ENCODE results near the gene ORMDL3. TPM values are rescaled to one million over a fixed set of nuclear protein-coding genes. Genes with fewer than 3 reads are reported as not detected.

The ORMDL3 gene
- total RNA-seq, 1 experiment from 2014 or later, result 53.2 TPM

DNA sequence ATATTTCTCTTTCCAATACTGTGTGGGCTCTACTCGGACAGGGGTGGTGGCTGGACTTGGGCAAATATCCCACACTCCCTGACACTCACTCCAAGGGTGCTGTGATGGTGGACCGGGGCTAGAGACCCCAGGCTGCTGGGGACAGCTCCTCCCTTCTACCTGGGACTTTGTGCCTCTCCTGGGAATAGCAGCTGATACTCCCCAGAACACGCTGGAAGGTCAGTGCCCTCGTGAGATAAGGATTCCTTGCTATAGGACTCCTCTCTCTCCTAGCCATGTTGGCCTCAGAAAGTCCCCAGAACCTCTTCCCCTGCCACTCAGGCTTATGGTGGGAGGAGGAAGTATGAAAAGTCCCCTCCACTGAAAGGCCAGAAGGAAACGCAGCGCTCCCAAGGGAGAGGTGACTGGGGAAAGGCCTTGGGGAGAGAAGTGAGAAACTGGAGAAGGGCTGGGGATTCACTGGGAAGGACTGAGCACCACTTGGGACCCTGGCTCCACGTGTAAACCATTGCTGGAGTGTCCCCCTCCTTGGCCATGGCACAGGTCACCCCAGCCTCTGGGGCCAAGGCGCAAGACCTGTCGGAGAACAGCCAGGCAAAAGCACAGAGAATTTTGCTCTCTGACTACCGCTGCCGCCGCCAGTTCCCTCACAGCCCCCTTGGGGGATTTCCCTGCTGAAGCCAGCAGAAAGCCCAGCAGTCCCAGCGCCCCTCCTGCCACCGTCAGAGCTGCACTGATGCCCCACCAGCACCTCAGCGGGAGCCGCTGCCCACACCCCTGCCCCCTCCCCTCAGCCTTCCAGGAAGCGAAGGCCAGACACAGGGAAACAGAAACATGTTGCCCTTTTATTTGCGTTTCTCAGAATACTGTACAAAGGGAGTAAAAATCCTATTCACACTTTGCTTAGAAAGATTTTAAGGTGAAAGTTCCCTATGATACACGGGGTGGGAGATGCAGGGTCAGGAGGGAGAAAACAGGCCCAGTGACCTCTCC, 6.9 kb downstream of the ORMDL3 start:
- Mint-ChIP-seq H3K36me3 (peaks cover 20% of the 10 kb centered on the region), H3K27ac (no peak overlapping the region), H3K4me1 (peaks cover 17% of the 10 kb centered on the region), H3K9me3 (no peaks in the 10 kb centered on the region), H3K4me3 (no peak overlapping the region), H3K27me3 (ENCODE audit: low read depth) (no peaks in the 10 kb centered on the region)
- CTCF ChIA-PET, result no interaction called here
- no peak for ATAC-seq
- TF ChIP-seq, protein P1, sequence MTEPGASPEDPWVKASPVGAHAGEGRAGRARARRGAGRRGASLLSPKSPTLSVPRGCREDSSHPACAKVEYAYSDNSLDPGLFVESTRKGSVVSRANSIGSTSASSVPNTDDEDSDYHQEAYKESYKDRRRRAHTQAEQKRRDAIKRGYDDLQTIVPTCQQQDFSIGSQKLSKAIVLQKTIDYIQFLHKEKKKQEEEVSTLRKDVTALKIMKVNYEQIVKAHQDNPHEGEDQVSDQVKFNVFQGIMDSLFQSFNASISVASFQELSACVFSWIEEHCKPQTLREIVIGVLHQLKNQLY (CRISPR knock-in tag; IDR thresholded peaks at IDR 0.05), result no peak
- TF ChIP-seq ZNF317 (CRISPR knock-in tag; IDR thresholded peaks at IDR 0.05; ENCODE audit: borderline replicate concordance, low read depth) (no peak), TEAD4 (CRISPR knock-in tag; IDR thresholded peaks at IDR 0.05) (no peak), IRF2 (CRISPR knock-in tag; IDR thresholded peaks at IDR 0.05; ENCODE audit: borderline replicate concordance, low read depth) (no peak), NFYB (CRISPR knock-in tag; conservative IDR thresholded peaks at IDR 0.05; ENCODE audit: low read depth) (no peak), ZSCAN18 (CRISPR knock-in tag; IDR thresholded peaks at IDR 0.05) (no peak), ETV6 (CRISPR knock-in tag; IDR thresholded peaks at IDR 0.05) (no peak), CBFB (CRISPR knock-in tag; IDR thresholded peaks at IDR 0.05; ENCODE audit: low read depth) (no peak), ELF4 (CRISPR knock-in tag; IDR thresholded peaks at IDR 0.05; ENCODE audit: low read depth) (no peak), ESRRA (CRISPR knock-in tag; IDR thresholded peaks at IDR 0.05; ENCODE audit: borderline replicate concordance) (no peak)
- TF ChIP-seq, protein P2, sequence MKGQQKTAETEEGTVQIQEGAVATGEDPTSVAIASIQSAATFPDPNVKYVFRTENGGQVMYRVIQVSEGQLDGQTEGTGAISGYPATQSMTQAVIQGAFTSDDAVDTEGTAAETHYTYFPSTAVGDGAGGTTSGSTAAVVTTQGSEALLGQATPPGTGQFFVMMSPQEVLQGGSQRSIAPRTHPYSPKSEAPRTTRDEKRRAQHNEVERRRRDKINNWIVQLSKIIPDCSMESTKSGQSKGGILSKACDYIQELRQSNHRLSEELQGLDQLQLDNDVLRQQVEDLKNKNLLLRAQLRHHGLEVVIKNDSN (CRISPR knock-in tag; IDR thresholded peaks at IDR 0.05), result no peak
- TF ChIP-seq, protein P3, sequence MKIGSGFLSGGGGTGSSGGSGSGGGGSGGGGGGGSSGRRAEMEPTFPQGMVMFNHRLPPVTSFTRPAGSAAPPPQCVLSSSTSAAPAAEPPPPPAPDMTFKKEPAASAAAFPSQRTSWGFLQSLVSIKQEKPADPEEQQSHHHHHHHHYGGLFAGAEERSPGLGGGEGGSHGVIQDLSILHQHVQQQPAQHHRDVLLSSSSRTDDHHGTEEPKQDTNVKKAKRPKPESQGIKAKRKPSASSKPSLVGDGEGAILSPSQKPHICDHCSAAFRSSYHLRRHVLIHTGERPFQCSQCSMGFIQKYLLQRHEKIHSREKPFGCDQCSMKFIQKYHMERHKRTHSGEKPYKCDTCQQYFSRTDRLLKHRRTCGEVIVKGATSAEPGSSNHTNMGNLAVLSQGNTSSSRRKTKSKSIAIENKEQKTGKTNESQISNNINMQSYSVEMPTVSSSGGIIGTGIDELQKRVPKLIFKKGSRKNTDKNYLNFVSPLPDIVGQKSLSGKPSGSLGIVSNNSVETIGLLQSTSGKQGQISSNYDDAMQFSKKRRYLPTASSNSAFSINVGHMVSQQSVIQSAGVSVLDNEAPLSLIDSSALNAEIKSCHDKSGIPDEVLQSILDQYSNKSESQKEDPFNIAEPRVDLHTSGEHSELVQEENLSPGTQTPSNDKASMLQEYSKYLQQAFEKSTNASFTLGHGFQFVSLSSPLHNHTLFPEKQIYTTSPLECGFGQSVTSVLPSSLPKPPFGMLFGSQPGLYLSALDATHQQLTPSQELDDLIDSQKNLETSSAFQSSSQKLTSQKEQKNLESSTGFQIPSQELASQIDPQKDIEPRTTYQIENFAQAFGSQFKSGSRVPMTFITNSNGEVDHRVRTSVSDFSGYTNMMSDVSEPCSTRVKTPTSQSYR (CRISPR knock-in tag; IDR thresholded peaks at IDR 0.05), result no peak
- TF ChIP-seq, protein P4, sequence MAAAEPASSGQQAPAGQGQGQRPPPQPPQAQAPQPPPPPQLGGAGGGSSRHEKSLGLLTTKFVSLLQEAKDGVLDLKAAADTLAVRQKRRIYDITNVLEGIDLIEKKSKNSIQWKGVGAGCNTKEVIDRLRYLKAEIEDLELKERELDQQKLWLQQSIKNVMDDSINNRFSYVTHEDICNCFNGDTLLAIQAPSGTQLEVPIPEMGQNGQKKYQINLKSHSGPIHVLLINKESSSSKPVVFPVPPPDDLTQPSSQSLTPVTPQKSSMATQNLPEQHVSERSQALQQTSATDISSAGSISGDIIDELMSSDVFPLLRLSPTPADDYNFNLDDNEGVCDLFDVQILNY (CRISPR knock-in tag; IDR thresholded peaks at IDR 0.05), result no peak
- no peak for DNase-seq (ENCODE audit: low spot score)
- POLR2A ChIA-PET, result no interaction called here

- Mint-ChIP-seq H3K9me3 (no peaks in the 10 kb centered on the region), H3K27me3 (ENCODE audit: low read depth) (no peaks in the 10 kb centered on the region), H3K36me3 (peaks cover 20% of the 10 kb centered on the region), H3K4me1 (peaks cover 4% of the 10 kb centered on the region), H3K4me3 (no peak overlapping the region), H3K27ac (no peak overlapping the region)
- ChIA-PET CTCF (interaction anchor here (0.6 kb wide), 1 partner anchor 167 kb away, joined by 4 read pairs; no protein-coding TSS in a partner anchor), POLR2A (no interaction called here)
- no peak for DNase-seq (ENCODE audit: low spot score)
- ATAC-seq, result no peak
- TF ChIP-seq NR1H2 (CRISPR knock-in tag; IDR thresholded peaks at IDR 0.05) (no peak), GTF2I (CRISPR knock-in tag; conservative IDR thresholded peaks at IDR 0.05) (no peak), ELF4 (CRISPR knock-in tag; IDR thresholded peaks at IDR 0.05; ENCODE audit: low read depth) (no peak), E2F1 (CRISPR knock-in tag; IDR thresholded peaks at IDR 0.05) (no peak), ZNF671 (CRISPR knock-in tag; IDR thresholded peaks at IDR 0.05) (no peak), NFYB (CRISPR knock-in tag; conservative IDR thresholded peaks at IDR 0.05; ENCODE audit: low read depth) (no peak)
- TF ChIP-seq, protein P5, sequence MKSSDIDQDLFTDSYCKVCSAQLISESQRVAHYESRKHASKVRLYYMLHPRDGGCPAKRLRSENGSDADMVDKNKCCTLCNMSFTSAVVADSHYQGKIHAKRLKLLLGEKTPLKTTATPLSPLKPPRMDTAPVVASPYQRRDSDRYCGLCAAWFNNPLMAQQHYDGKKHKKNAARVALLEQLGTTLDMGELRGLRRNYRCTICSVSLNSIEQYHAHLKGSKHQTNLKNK (CRISPR knock-in tag; IDR thresholded peaks at IDR 0.05), result no peak
- TF ChIP-seq, protein P6, sequence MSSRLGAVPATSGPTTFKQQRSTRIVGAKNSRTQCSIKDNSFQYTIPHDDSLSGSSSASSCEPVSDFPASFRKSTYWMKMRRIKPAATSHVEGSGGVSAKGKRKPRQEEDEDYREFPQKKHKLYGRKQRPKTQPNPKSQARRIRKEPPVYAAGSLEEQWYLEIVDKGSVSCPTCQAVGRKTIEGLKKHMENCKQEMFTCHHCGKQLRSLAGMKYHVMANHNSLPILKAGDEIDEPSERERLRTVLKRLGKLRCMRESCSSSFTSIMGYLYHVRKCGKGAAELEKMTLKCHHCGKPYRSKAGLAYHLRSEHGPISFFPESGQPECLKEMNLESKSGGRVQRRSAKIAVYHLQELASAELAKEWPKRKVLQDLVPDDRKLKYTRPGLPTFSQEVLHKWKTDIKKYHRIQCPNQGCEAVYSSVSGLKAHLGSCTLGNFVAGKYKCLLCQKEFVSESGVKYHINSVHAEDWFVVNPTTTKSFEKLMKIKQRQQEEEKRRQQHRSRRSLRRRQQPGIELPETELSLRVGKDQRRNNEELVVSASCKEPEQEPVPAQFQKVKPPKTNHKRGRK (CRISPR knock-in tag; IDR thresholded peaks at IDR 0.05; ENCODE audit: borderline replicate concordance), result no peak
- TF ChIP-seq, protein P7, sequence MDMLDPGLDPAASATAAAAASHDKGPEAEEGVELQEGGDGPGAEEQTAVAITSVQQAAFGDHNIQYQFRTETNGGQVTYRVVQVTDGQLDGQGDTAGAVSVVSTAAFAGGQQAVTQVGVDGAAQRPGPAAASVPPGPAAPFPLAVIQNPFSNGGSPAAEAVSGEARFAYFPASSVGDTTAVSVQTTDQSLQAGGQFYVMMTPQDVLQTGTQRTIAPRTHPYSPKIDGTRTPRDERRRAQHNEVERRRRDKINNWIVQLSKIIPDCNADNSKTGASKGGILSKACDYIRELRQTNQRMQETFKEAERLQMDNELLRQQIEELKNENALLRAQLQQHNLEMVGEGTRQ (CRISPR knock-in tag; IDR thresholded peaks at IDR 0.05), result no peak
- TF ChIP-seq, protein P8, sequence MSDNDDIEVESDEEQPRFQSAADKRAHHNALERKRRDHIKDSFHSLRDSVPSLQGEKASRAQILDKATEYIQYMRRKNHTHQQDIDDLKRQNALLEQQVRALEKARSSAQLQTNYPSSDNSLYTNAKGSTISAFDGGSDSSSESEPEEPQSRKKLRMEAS (CRISPR knock-in tag; IDR thresholded peaks at IDR 0.05), result no peak
These were observed 8.2 kb downstream of the ORMDL3 start for GRCh38 chr17:39919087-39919683.

All from WTC11 (cell line).